ENCODE measurements around the gene CAV1. TPM values are rescaled to one million over a fixed set of nuclear protein-coding genes. Genes with fewer than 3 reads are reported as not detected.

The CAV1 gene
- total and polyA plus RNA-seq, 4 donors: 121 to 616 (median 323) TPM

DNA sequence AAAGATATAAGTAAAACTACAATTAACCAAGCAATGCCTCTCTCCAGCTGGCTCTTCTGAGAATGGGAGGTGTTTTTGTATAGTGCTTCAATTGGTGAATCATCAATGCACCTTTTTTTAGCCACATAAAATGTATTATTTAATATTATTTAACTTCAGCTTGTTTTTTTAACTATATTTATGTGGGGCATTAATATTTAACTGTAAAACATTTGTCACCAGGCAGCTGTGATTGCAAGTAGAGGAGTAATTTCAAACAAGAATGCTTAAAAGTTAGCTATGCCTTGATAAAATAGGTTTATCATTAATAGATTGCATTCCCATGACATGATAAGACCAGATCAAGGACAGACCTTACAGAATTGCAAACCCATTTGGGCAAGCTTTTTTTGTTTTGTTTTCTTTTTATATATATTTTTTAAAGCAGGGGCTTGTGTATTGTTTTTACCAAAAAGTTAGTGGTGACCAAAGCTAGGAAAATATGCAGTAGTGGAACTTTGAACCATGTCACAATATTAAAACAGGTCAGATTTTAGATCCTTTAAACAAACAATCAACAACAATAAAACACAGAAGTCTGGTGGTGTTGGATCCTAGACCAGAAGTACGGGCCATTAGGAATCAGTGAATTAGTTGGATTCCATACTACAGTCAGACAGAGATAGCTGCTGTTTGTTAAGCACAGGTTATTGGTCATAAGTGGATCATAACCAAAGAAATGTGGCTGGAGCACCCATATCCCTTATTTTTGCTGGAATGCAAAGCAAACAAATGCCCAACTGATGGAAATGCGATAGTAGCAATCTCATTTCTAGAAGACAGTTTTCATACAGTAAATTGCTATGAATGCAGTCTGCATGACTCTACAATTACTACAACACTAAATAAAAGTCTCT, 22.4 kb upstream of the CAV1 start:
- WGBS, 2 donors: 76 to 79% methylated on average over 2 of the region's 2 CpGs
- Histone ChIP-seq H3K36me3 (ENCODE audit: control insufficient read depth in 4 of 4, insufficient read depth in 4 of 4, low read length in 4 of 4) (peaks cover 0 to 4% (median 2%) of the 10 kb centered on the region in 4 donors), H3K4me3 (no peak overlapping the region), H3K9ac (ENCODE audit: insufficient read depth in 1 of 2, low read length in 2 of 2) (no peak overlapping the region), H3K27ac (ENCODE audit: low read depth in 1 of 2, low read length in 1 of 2) (peak overlapping the region in 1 of 2 donors; percentile 99), H3K27me3 (ENCODE audit: control insufficient read depth in 3 of 3, insufficient read depth in 3 of 3, low read length in 2 of 3) (no peaks in the 10 kb centered on the region), H3K9me3 (ENCODE audit: control insufficient read depth in 4 of 4, insufficient read depth in 3 of 4, low read length in 3 of 4) (no peaks in the 10 kb centered on the region), H3K4me1 (ENCODE audit: control insufficient read depth in 5 of 5, insufficient read depth in 5 of 5, low read length in 5 of 5) (peaks cover 4 to 23% (median 7%) of the 10 kb centered on the region in 5 donors)
- DNase-seq (no peak), ATAC-seq (ENCODE audit: insufficient read depth, low FRiP score) (no peak)
- TF ChIP-seq, protein P1, sequence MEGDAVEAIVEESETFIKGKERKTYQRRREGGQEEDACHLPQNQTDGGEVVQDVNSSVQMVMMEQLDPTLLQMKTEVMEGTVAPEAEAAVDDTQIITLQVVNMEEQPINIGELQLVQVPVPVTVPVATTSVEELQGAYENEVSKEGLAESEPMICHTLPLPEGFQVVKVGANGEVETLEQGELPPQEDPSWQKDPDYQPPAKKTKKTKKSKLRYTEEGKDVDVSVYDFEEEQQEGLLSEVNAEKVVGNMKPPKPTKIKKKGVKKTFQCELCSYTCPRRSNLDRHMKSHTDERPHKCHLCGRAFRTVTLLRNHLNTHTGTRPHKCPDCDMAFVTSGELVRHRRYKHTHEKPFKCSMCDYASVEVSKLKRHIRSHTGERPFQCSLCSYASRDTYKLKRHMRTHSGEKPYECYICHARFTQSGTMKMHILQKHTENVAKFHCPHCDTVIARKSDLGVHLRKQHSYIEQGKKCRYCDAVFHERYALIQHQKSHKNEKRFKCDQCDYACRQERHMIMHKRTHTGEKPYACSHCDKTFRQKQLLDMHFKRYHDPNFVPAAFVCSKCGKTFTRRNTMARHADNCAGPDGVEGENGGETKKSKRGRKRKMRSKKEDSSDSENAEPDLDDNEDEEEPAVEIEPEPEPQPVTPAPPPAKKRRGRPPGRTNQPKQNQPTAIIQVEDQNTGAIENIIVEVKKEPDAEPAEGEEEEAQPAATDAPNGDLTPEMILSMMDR (IDR thresholded peaks at IDR 0.05; ENCODE audit: control extremely low read depth, extremely low read depth): no peak

DNA sequence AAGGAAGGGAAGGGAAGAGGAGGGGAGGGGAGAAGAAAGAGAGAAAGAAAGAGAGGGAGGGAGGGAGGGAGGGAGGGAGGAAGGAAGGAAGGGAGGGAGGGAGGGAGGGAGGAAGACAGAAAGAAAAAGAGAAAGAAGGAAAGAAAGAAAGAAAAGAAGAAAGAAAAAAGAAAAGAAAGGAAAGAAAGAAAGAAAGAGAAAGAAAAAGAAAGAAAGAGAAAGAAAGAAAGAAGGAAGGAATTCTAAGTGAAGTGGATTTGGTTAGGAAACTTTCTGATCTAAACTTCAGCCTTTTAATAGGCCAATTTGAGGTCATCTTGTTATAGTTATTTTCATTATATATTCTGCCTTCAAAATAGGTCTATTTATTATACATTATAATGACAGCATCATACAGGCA, 21.0 kb upstream of the CAV1 start:
- H3K36me3 ChIP-seq (ENCODE audit: control insufficient read depth in 4 of 4, insufficient read depth in 4 of 4, low read length in 4 of 4): peaks cover 0 to 4% (median 2%) of the 10 kb centered on the region in 4 donors
- ATAC-seq (ENCODE audit: insufficient read depth, low FRiP score) (no peak), DNase-seq (no peak)
- no peaks in the 10 kb centered on the region for H3K9me3 ChIP-seq (ENCODE audit: control insufficient read depth in 4 of 4, insufficient read depth in 3 of 4, low read length in 3 of 4)
- H3K9ac ChIP-seq (ENCODE audit: insufficient read depth in 1 of 2, low read length in 2 of 2): no peak overlapping the region
- H3K27ac ChIP-seq (ENCODE audit: low read depth in 1 of 2, low read length in 1 of 2): peak overlapping the region in 1 of 2 donors; percentile 34
- TF ChIP-seq, protein P1 (IDR thresholded peaks at IDR 0.05; ENCODE audit: control extremely low read depth, extremely low read depth): no peak
- no peak overlapping the region for H3K4me3 ChIP-seq
- peaks cover 4 to 22% (median 7%) of the 10 kb centered on the region in 5 donors for H3K4me1 ChIP-seq (ENCODE audit: control insufficient read depth in 5 of 5, insufficient read depth in 5 of 5, low read length in 5 of 5)
- no peaks in the 10 kb centered on the region for H3K27me3 ChIP-seq (ENCODE audit: control insufficient read depth in 3 of 3, insufficient read depth in 3 of 3, low read length in 2 of 3)

DNA sequence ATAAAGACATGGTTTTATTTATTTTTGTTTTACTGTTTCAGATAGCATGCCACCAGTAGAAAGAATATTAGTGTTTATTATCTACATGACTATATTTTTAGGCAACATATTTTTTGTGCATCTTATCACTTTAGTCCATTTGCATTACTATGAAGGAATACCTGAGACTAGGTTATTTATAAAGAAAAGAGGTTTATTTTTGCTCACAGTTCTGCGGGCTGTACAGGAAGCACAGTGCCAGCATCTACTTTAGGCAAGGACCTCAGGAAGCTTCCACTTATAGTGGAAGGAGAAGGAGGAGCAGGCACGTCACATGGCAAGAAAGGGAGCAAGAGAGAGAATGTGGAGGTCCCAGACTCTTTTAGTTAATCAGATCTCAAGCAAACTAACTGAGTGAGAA, 19.6 kb upstream of the CAV1 start:
- no peak overlapping the region for H3K4me3 ChIP-seq
- ATAC-seq (ENCODE audit: insufficient read depth, low FRiP score): no peak
- H3K27me3 ChIP-seq (ENCODE audit: control insufficient read depth in 3 of 3, insufficient read depth in 3 of 3, low read length in 2 of 3): no peaks in the 10 kb centered on the region
- H3K9ac ChIP-seq (ENCODE audit: insufficient read depth in 1 of 2, low read length in 2 of 2): no peak overlapping the region
- TF ChIP-seq, protein P1 (IDR thresholded peaks at IDR 0.05; ENCODE audit: control extremely low read depth, extremely low read depth): no peak
- peaks cover 0 to 18% (median 7%) of the 10 kb centered on the region in 5 donors for H3K4me1 ChIP-seq (ENCODE audit: control insufficient read depth in 5 of 5, insufficient read depth in 5 of 5, low read length in 5 of 5)
- H3K27ac ChIP-seq (ENCODE audit: low read depth in 1 of 2, low read length in 1 of 2): peak overlapping the region; percentile 26 to 60
- WGBS, 2 donors: 61 to 76% methylated on average over 2 of the region's 2 CpGs
- no peaks in the 10 kb centered on the region for H3K9me3 ChIP-seq (ENCODE audit: control insufficient read depth in 4 of 4, insufficient read depth in 3 of 4, low read length in 3 of 4)
- no peak for DNase-seq
- peaks cover 0 to 4% (median 3%) of the 10 kb centered on the region in 4 donors for H3K36me3 ChIP-seq (ENCODE audit: control insufficient read depth in 4 of 4, insufficient read depth in 4 of 4, low read length in 4 of 4)

Measured in lung (tissue), 12 donors.